Uterus (tissue), 4 donors: ENCODE measurements around the gene TBC1D13. TPM values are rescaled to one million over a fixed set of nuclear protein-coding genes. Genes with fewer than 3 reads are reported as not detected.

ENCODE experiments used
- DNase-seq, 2 donors: peaks; one replicate each; pipeline ENCODE4 v3.0.0-alpha.2; 2019 to 2020
- H3K27ac ChIP-seq, 2 donors: fragments of 200-600 bp; sonication (generic); 1 replicate in 1 of 2; 2 replicates in 1 of 2; pipeline ENCODE4 v1.5.1; 2016 to 2018
- H3K27me3 ChIP-seq, 2 donors: fragments of 200-600 bp; sonication (generic); one replicate each; pipeline ENCODE4 v1.5.1; 2018 to 2019; ENCODE audit warnings: control low read depth in 1 of 2
- H3K36me3 ChIP-seq, 2 donors: fragments of 200-600 bp; sonication (generic); one replicate each; pipeline ENCODE4 v1.5.1; 2019; ENCODE audit warnings: control low read depth in 1 of 2
- H3K4me1 ChIP-seq, 2 donors: fragments of 200-600 bp; sonication (generic); one replicate each; pipeline ENCODE4 v1.5.1; 2018 to 2019; ENCODE audit warnings: control low read depth in 1 of 2
- H3K4me3 ChIP-seq, 2 donors: fragments of 200-600 bp; sonication (generic); 1 replicate in 1 of 2; 2 replicates in 1 of 2; pipeline ENCODE4 v1.5.1; 2018 to 2019; ENCODE audit warnings: mild to moderate bottlenecking in 1 of 2
- H3K9me3 ChIP-seq, 2 donors: fragments of 200-600 bp; sonication (generic); one replicate each; pipeline ENCODE4 v1.5.1; 2019; ENCODE audit warnings: control low read depth in 1 of 2
- CTCF ChIP-seq, 4 experiments: fragments of 200-600 bp in 2 of 4; fragments of 450-650 bp in 2 of 4; sonication (generic) in 2 of 4; IDR thresholded peaks; one replicate each; pipeline ENCODE4 v1.5.1; 2016 to 2019; ENCODE audit warnings: antibody characterized with exemption in 4 of 4, mild to moderate bottlenecking in 2 of 4, moderate library complexity in 1 of 4
- POLR2A ChIP-seq, 2 donors: fragments of 450-650 bp; IDR thresholded peaks; one replicate each; pipeline ENCODE4 v1.6.1; 2016; ENCODE audit warnings: antibody characterized with exemption in 2 of 2, mild to moderate bottlenecking in 1 of 2, moderate library complexity in 1 of 2
- intact Hi-C: fragments of 100-400 bp; cut with DNase I; formaldehyde crosslinking; loops from one replicate; pipeline ENCODE4 v1.15.1; 2023; ENCODE audit warnings: low total_unique reads
- total RNA-seq, 4 donors: library from RNA; depleted of rRNA in 3 of 4; stranded (reverse); fragments of >200 nt in 3 of 4; gene quantifications; one replicate each; pipeline versions ENCODE4 v1.1.0 to v1.2.4, GENCODE V29; 2014 to 2023
- donor health status: DM: yes; HTN: yes; CAD: no.

TBC1D13 gene
- total RNA-seq, 4 donors from 2014 or later: 7.1 to 26.8 (median 23.3) TPM

GRCh38 chr9:128820665-128821583 lies 33.9 kb downstream of the TBC1D13 start:
- Histone ChIP-seq H3K4me3 (no peak overlapping the region), H3K27ac (no peak overlapping the region), H3K27me3 (no peaks in the 10 kb centered on the region), H3K9me3 (no peaks in the 10 kb centered on the region), H3K4me1 (peaks cover 0 to 4% of the 10 kb centered on the region in 2 donors), H3K36me3 (no peaks in the 10 kb centered on the region)
- TF ChIP-seq POLR2A (IDR thresholded peaks at IDR 0.05) (no peak), CTCF (IDR thresholded peaks at IDR 0.05) (no peak)
- intact Hi-C loops: no loop called here
- no peak for DNase-seq

GRCh38 chr9:128821584-128822406 lies 34.7 kb downstream of the TBC1D13 start:
- intact Hi-C loops: no loop called here
- Histone ChIP-seq H3K27me3 (no peaks in the 10 kb centered on the region), H3K36me3 (no peaks in the 10 kb centered on the region), H3K4me1 (peaks cover 0 to 4% of the 10 kb centered on the region in 2 donors), H3K4me3 (no peak overlapping the region), H3K9me3 (no peaks in the 10 kb centered on the region), H3K27ac (no peak overlapping the region)
- DNase-seq: no peak
- TF ChIP-seq CTCF (IDR thresholded peaks at IDR 0.05) (no peak), POLR2A (IDR thresholded peaks at IDR 0.05) (no peak)

GRCh38 chr9:128822407-128823042 lies 35.5 kb downstream of the TBC1D13 start:
- Histone ChIP-seq H3K36me3 (no peaks in the 10 kb centered on the region), H3K9me3 (no peaks in the 10 kb centered on the region), H3K4me1 (peaks cover 0 to 4% of the 10 kb centered on the region in 2 donors), H3K27ac (no peak overlapping the region), H3K4me3 (no peak overlapping the region), H3K27me3 (no peaks in the 10 kb centered on the region)
- intact Hi-C loops: no loop called here
- DNase-seq: no peak
- TF ChIP-seq CTCF (IDR thresholded peaks at IDR 0.05) (no peak), POLR2A (IDR thresholded peaks at IDR 0.05) (no peak)

GRCh38 chr9:128823362-128823902 lies 36.4 kb downstream of the TBC1D13 start:
- no peaks in the 10 kb centered on the region for H3K9me3 ChIP-seq
- intact Hi-C loops: no loop called here
- no peaks in the 10 kb centered on the region for H3K36me3 ChIP-seq
- no peak overlapping the region for H3K27ac ChIP-seq
- H3K4me1 ChIP-seq: peaks cover 0 to 4% of the 10 kb centered on the region in 2 donors
- DNase-seq: no peak
- no peak for TF ChIP-seq CTCF (IDR thresholded peaks at IDR 0.05)
- TF ChIP-seq POLR2A (IDR thresholded peaks at IDR 0.05): no peak
- H3K4me3 ChIP-seq: no peak overlapping the region
- H3K27me3 ChIP-seq: no peaks in the 10 kb centered on the region
